Stomach (tissue), 9 donors: ENCODE data around the gene LRRC74B. TPM values are rescaled to one million over a fixed set of nuclear protein-coding genes. Genes with fewer than 3 reads are reported as not detected.
"Not testable (repeated sequence)": the region's sequence is repeated elsewhere in the genome, so short reads cannot be mapped to it uniquely, and the experiment has no call there.

Source experiments
- DNase-seq, 2 donors: peaks; one replicate each; pipeline versions ENCODE4 v3.0.0 to v3.0.0-alpha.2; 2013 to 2019
- H3K27ac ChIP-seq, 5 donors: fragments of 200-600 bp in 4 of 5; sonication (generic) in 4 of 5; one replicate each; pipeline ENCODE4 v1.5.1; 2013 to 2019; ENCODE audit warnings: mild to moderate bottlenecking in 1 of 5, moderate library complexity in 1 of 5
- H3K27me3 ChIP-seq, 3 donors: fragments of 200-600 bp; sonication (generic); one replicate each; pipeline ENCODE4 v1.5.1; 2017 to 2019; ENCODE audit warnings: mixed run types in 1 of 3
- H3K36me3 ChIP-seq, 4 donors: fragments of 200-600 bp; sonication (generic); 1 replicate in 3 of 4; 2 replicates in 1 of 4; pipeline ENCODE4 v1.5.1; 2016 to 2019
- H3K4me1 ChIP-seq, 4 donors: fragments of 200-600 bp; sonication (generic); one replicate each; pipeline ENCODE4 v1.5.1; 2016 to 2019
- H3K4me3 ChIP-seq, 4 donors: fragments of 200-600 bp; sonication (generic) in 3 of 4; one replicate each; pipeline ENCODE4 v1.5.1; 2016 to 2019; ENCODE audit warnings: mild to moderate bottlenecking in 1 of 4
- H3K9me3 ChIP-seq, 4 donors: fragments of 200-600 bp; sonication (generic); one replicate each; pipeline ENCODE4 v1.5.1; 2016 to 2019
- CTCF ChIP-seq, 7 experiments: fragments of 450-650 bp in 4 of 7; fragments of 200-600 bp in 3 of 7; sonication (generic) in 3 of 7; IDR thresholded peaks; one replicate each; pipeline ENCODE4 v1.5.1; 2016 to 2019; ENCODE audit warnings: antibody characterized with exemption in 7 of 7, control low read depth in 2 of 7, mild to moderate bottlenecking in 1 of 7
- EP300 ChIP-seq: sonication (generic); formaldehyde crosslinking; IDR thresholded peaks from one replicate; pipeline ENCODE4 v1.6.1; 2017; ENCODE audit warnings: antibody characterized with exemption
- POLR2A ChIP-seq, 4 donors: fragments of 450-650 bp; IDR thresholded peaks; one replicate each; pipeline ENCODE4 v1.6.1; 2016; ENCODE audit warnings: antibody characterized with exemption in 4 of 4, control low read depth in 2 of 4, mild to moderate bottlenecking in 1 of 4, moderate library complexity in 1 of 4
- POLR2AphosphoS5 ChIP-seq, 3 donors: sonication (generic); formaldehyde crosslinking; IDR thresholded peaks; one replicate each; pipeline ENCODE4 v1.6.1; 2016; ENCODE audit warnings: antibody characterized with exemption in 3 of 3
- WGBS, 5 donors: extraction: QIAGEN DNeasy Blood & Tissue Kit in 3 of 5; methylation state at CpG; one replicate each; pipeline versions ENCODE4 v1.1.5 to v1.1.7; 2013 to 2018; 5-methylcytosine and 5-hydroxymethylcytosine counted together
- intact Hi-C: fragments of 100-400 bp; cut with DNase I; formaldehyde crosslinking; loops from one replicate; pipeline ENCODE4 v1.15.1; 2023; ENCODE audit warnings: low total_unique reads
- polyA plus RNA-seq, 3 donors: library from polyadenylated mRNA; stranded (reverse); fragments of 200-250 nt; gene quantifications; one replicate each; pipeline ENCODE4 v1.2.3, GENCODE V29; 2013
- total RNA-seq, 5 donors: library from RNA; depleted of rRNA; stranded (reverse); fragments of >200 nt; gene quantifications; one replicate each; pipeline versions ENCODE4 v1.1.0 to v1.2.3, GENCODE V29; 2014 to 2016
- donor health status: healthy with polysubstance abuse.
- donor health status: Bipolar disorder and iron deficiency.
- donor health status: healthy.

Gene LRRC74B
- total and polyA plus RNA-seq, 8 donors = not detected

- TF ChIP-seq POLR2A (IDR thresholded peaks at IDR 0.05) (no peak), POLR2AphosphoS5 (IDR thresholded peaks at IDR 0.05) (no peak), CTCF (IDR thresholded peaks at IDR 0.05) (no peak)
- 88 to 93% (median 90%) methylated on average over 11 to 14 of the region's 14 CpGs for WGBS, 5 donors
- Histone ChIP-seq H3K9me3 (no peaks in the 10 kb centered on the region), H3K36me3 (no peaks in the 10 kb centered on the region), H3K27me3 (peaks cover 0 to 19% (median 5%) of the 10 kb centered on the region in 3 donors), H3K4me3 (no peak overlapping the region), H3K4me1 (peaks cover 9 to 29% (median 16%) of the 10 kb centered on the region in 4 donors), H3K27ac (no peak overlapping the region)
- intact Hi-C loops = no loop called here
- no peak for DNase-seq
Observed at GRCh38 chr22:21047035-21047661, 1.4 kb downstream of the LRRC74B start.

GRCh38 chr22:21047730-21048129 is 2.0 kb downstream of the LRRC74B start:
- Histone ChIP-seq H3K27me3 (peaks cover 0 to 19% (median 5%) of the 10 kb centered on the region in 3 donors), H3K4me1 (peaks cover 9 to 29% (median 16%) of the 10 kb centered on the region in 4 donors), H3K9me3 (no peaks in the 10 kb centered on the region), H3K27ac (no peak overlapping the region), H3K4me3 (no peak overlapping the region), H3K36me3 (no peaks in the 10 kb centered on the region)
- DNase-seq = no peak
- no peak for TF ChIP-seq POLR2AphosphoS5 (IDR thresholded peaks at IDR 0.05)
- no peak for TF ChIP-seq POLR2A (IDR thresholded peaks at IDR 0.05)
- TF ChIP-seq CTCF (IDR thresholded peaks at IDR 0.05) = no peak
- no peak for TF ChIP-seq EP300
- intact Hi-C loops = no loop called here
- WGBS, 5 donors = 58 to 74% (median 73%) methylated on average over 7 of the region's 7 CpGs

GRCh38 chr22:21048448-21048847 is 2.7 kb downstream of the LRRC74B start:
- H3K27ac ChIP-seq, intact Hi-C loops, H3K4me3 ChIP-seq, H3K36me3 ChIP-seq, DNase-seq, H3K9me3 ChIP-seq: not testable (repeated sequence)
- Histone ChIP-seq H3K27me3 (peaks cover 0 to 19% (median 5%) of the 10 kb centered on the region in 3 donors), H3K4me1 (peaks cover 9 to 28% (median 16%) of the 10 kb centered on the region in 4 donors)
- WGBS, 5 donors = 78 to 100% (median 84%) methylated on average over 1 to 5 of the region's 5 CpGs

GRCh38 chr22:21048965-21049364 is 3.2 kb downstream of the LRRC74B start:
- Histone ChIP-seq H3K27me3 (peaks cover 0 to 19% (median 5%) of the 10 kb centered on the region in 3 donors), H3K4me1 (peaks cover 9 to 22% (median 16%) of the 10 kb centered on the region in 4 donors)
- H3K27ac ChIP-seq, H3K4me3 ChIP-seq, DNase-seq, H3K36me3 ChIP-seq, H3K9me3 ChIP-seq, intact Hi-C loops: not testable (repeated sequence)
- 94 to 100% (median 98%) methylated on average over 2 to 6 of the region's 12 CpGs; no CpG with 5 or more reads in 1 of the 5 donors for WGBS, 5 donors

- intact Hi-C loops = no loop called here
- Histone ChIP-seq H3K27ac (no peak overlapping the region), H3K27me3 (peaks cover 0 to 17% (median 4%) of the 10 kb centered on the region in 3 donors), H3K4me1 (no peaks in the 10 kb centered on the region), H3K9me3 (no peaks in the 10 kb centered on the region), H3K36me3 (no peaks in the 10 kb centered on the region), H3K4me3 (no peak overlapping the region)
- TF ChIP-seq CTCF (IDR thresholded peaks at IDR 0.05) = no peak
- no peak for TF ChIP-seq POLR2A (IDR thresholded peaks at IDR 0.05)
- DNase-seq = no peak
- 79 to 87% (median 83%) methylated on average over 9 of the region's 9 CpGs for WGBS, 5 donors
Observed at GRCh38 chr22:21051145-21051830, 5.5 kb downstream of the LRRC74B start.
